H9 (cell line): ENCODE data around the gene ITPR1. TPM values are rescaled to one million over a fixed set of nuclear protein-coding genes. Genes with fewer than 3 reads are reported as not detected.

Experiments
- DNase-seq: peaks from one replicate; pipeline ENCODE4 v3.0.0-alpha.2; 2017
- H2AFZ ChIP-seq: one replicate; pipeline ENCODE4 v1.6.1; 2013; ENCODE audit warnings: mild to moderate bottlenecking, low read length, control low read depth, moderate library complexity
- H2AK5ac ChIP-seq: 2 replicates; pipeline ENCODE4 v1.6.1; 2013; ENCODE audit warnings: low read length, control low read depth, mixed read lengths; ENCODE audit not compliant: insufficient read length
- H2BK120ac ChIP-seq: one replicate; pipeline ENCODE4 v1.6.1; 2013; ENCODE audit warnings: low read depth, mild to moderate bottlenecking, low read length, control low read depth, inconsistent platforms; ENCODE audit not compliant: poor library complexity, severe bottlenecking
- H2BK12ac ChIP-seq: 2 replicates; pipeline ENCODE4 v1.6.1; 2013; ENCODE audit warnings: low read length, control low read depth, mixed read lengths, low read depth; ENCODE audit not compliant: insufficient read length
- H2BK15ac ChIP-seq: 2 replicates; pipeline ENCODE4 v1.6.1; 2013; ENCODE audit warnings: low read depth, low read length, control low read depth
- H2BK20ac ChIP-seq: one replicate; pipeline ENCODE4 v1.6.1; 2013; ENCODE audit warnings: low read depth, mild to moderate bottlenecking, low read length, control low read depth, inconsistent platforms; ENCODE audit not compliant: poor library complexity, severe bottlenecking
- H2BK5ac ChIP-seq: 2 replicates; pipeline ENCODE4 v1.6.1; 2013; ENCODE audit warnings: low read length, control low read depth, mixed read lengths; ENCODE audit not compliant: insufficient read length
- H3K14ac ChIP-seq: 2 replicates; pipeline ENCODE4 v1.6.1; 2013; ENCODE audit warnings: low read length, control low read depth; ENCODE audit not compliant: insufficient read depth
- H3K18ac ChIP-seq: 2 replicates; pipeline ENCODE4 v1.6.1; 2013; ENCODE audit warnings: low read depth, mild to moderate bottlenecking, mixed read lengths, low read length, control low read depth; ENCODE audit not compliant: insufficient read length
- H3K23ac ChIP-seq: 2 replicates; pipeline ENCODE4 v1.6.1; 2013; ENCODE audit warnings: low read length, control low read depth, mixed read lengths, low read depth; ENCODE audit not compliant: insufficient read length
- H3K23me2 ChIP-seq: 2 replicates; pipeline ENCODE4 v1.6.1; 2013; ENCODE audit warnings: low read depth, mild to moderate bottlenecking, mixed read lengths, low read length, control low read depth; ENCODE audit not compliant: insufficient read length, poor library complexity, severe bottlenecking
- H3K27ac ChIP-seq: 2 replicates; pipeline ENCODE4 v1.5.1; 2013; ENCODE audit warnings: low read length, control low read depth, mixed read lengths, low read depth; ENCODE audit not compliant: insufficient read length
- H3K27me3 ChIP-seq: 2 replicates; pipeline ENCODE4 v1.6.1; 2013; ENCODE audit warnings: low read length, control low read depth, inconsistent platforms; ENCODE audit not compliant: insufficient read depth
- H3K4ac ChIP-seq: 2 replicates; pipeline ENCODE4 v1.6.1; 2013; ENCODE audit warnings: low read depth, mild to moderate bottlenecking, control low read depth, inconsistent platforms, low read length, moderate library complexity
- H3K4me1 ChIP-seq: 2 replicates; pipeline ENCODE4 v1.6.1; 2013; ENCODE audit warnings: low read length, control low read depth, inconsistent platforms; ENCODE audit not compliant: insufficient read depth
- H3K4me2 ChIP-seq: 2 replicates; pipeline ENCODE4 v1.6.1; 2013; ENCODE audit warnings: low read length, control low read depth, mixed read lengths; ENCODE audit not compliant: insufficient read length, insufficient read depth
- H3K56ac ChIP-seq: 2 replicates; pipeline ENCODE4 v1.6.1; 2013; ENCODE audit warnings: low read depth, mild to moderate bottlenecking, mixed read lengths, low read length, control low read depth; ENCODE audit not compliant: insufficient read length
- H3K79me1 ChIP-seq: 2 replicates; pipeline ENCODE4 v1.6.1; 2013; ENCODE audit warnings: low read depth, mild to moderate bottlenecking, moderate library complexity, low read length, control low read depth, inconsistent platforms; ENCODE audit not compliant: insufficient read depth, poor library complexity, severe bottlenecking
- H3K79me2 ChIP-seq: 2 replicates; pipeline ENCODE4 v1.6.1; 2013; ENCODE audit warnings: low read length, control low read depth, inconsistent platforms; ENCODE audit not compliant: insufficient read depth
- H3K9ac ChIP-seq: 2 replicates; pipeline ENCODE4 v1.6.1; 2013; ENCODE audit warnings: low read length, control low read depth, mixed read lengths; ENCODE audit not compliant: insufficient read length; ENCODE audit errors: extremely low read depth
- H3K9me3 ChIP-seq: one replicate; pipeline ENCODE4 v1.6.1; 2013; ENCODE audit warnings: low read depth, low read length, inconsistent platforms; ENCODE audit not compliant: control insufficient read depth
- H3T11ph ChIP-seq: one replicate; pipeline ENCODE4 v1.6.1; 2013; ENCODE audit warnings: mild to moderate bottlenecking, low read length, control low read depth, inconsistent platforms
- H4K20me1 ChIP-seq: one replicate; pipeline ENCODE4 v1.6.1; 2013; ENCODE audit not compliant: control insufficient read depth, insufficient read length, insufficient read depth
- H4K5ac ChIP-seq: 2 replicates; pipeline ENCODE4 v1.6.1; 2013; ENCODE audit warnings: low read depth, mild to moderate bottlenecking, mixed read lengths, low read length, control low read depth; ENCODE audit not compliant: insufficient read length
- H4K8ac ChIP-seq: replicated peaks from 2 replicates; pipeline ENCODE4 v1.6.1; 2013; ENCODE audit warnings: low read length, control low read depth, mixed read lengths, low read depth; ENCODE audit not compliant: insufficient read length
- H4K91ac ChIP-seq: 2 replicates; pipeline ENCODE4 v1.6.1; 2013; ENCODE audit warnings: low read depth, mild to moderate bottlenecking, moderate library complexity, mixed read lengths, low read length, control low read depth; ENCODE audit not compliant: insufficient read length
- H3K27ac Mint-ChIP-seq, 3 experiments: 2 replicates in 2 of 3; 3 replicates in 1 of 3; pipeline ENCODE4 v1.8.0; 2020 to 2021; ENCODE audit warnings: mixed read lengths in 3 of 3, mild to moderate bottlenecking in 1 of 3, moderate library complexity in 1 of 3
- H3K27me3 Mint-ChIP-seq: 2 replicates; pipeline ENCODE4 v1.8.0; 2021; ENCODE audit warnings: low read depth, mild to moderate bottlenecking, moderate library complexity, mixed read lengths
- H3K36me3 Mint-ChIP-seq, 3 experiments: 2 replicates in 2 of 3; 3 replicates in 1 of 3; pipeline ENCODE4 v1.8.0; 2020 to 2021; ENCODE audit warnings: low read depth in 3 of 3, mixed read lengths in 3 of 3; ENCODE audit not compliant: insufficient read depth in 1 of 3
- H3K4me1 Mint-ChIP-seq, 2 experiments: 2 replicates each; pipeline ENCODE4 v1.8.0; 2020; ENCODE audit warnings: mixed read lengths in 2 of 2
- H3K4me3 Mint-ChIP-seq, 2 experiments: 2 replicates in 1 of 2; 3 replicates in 1 of 2; pipeline ENCODE4 v1.8.0; 2020 to 2021; ENCODE audit warnings: mild to moderate bottlenecking in 2 of 2, mixed read lengths in 2 of 2, moderate library complexity in 1 of 2
- H3K9me3 Mint-ChIP-seq, 2 experiments: 2 replicates in 1 of 2; 3 replicates in 1 of 2; pipeline ENCODE4 v1.8.0; 2020; ENCODE audit warnings: mild to moderate bottlenecking in 2 of 2, mixed read lengths in 2 of 2, moderate library complexity in 1 of 2
- CTCF ChIP-seq: fragments of 200-600 bp; sonication (generic); conservative IDR thresholded peaks from 3 replicates; pipeline ENCODE4 v1.8.0; 2021; ENCODE audit warnings: antibody characterized with exemption, mild to moderate bottlenecking
- WGBS: extraction: QIAGEN DNeasy Blood & Tissue Kit; methylation state at CpG from one replicate; pipeline ENCODE4 v1.1.7; 2013; ENCODE audit warnings: missing lambda C conversion rate, low lambda C conversion rate, mixed read lengths; ENCODE audit not compliant: insufficient read length; ENCODE audit errors: extremely low coverage; 5-methylcytosine and 5-hydroxymethylcytosine counted together
- total RNA-seq: library from RNA; stranded (reverse); gene quantifications from 2 replicates; pipeline ENCODE4 v1.2.1, GENCODE V29; 2021

ITPR1 gene
- total RNA-seq, 1 experiment from 2014 or later: 4.2 TPM

- Histone ChIP-seq H2AFZ (no peak overlapping the region), H3K27me3 (no peaks in the 10 kb centered on the region), H2BK120ac (no peak overlapping the region), H3K27ac (no peak overlapping the region), H4K91ac (no peak overlapping the region), H3K18ac (no peak overlapping the region), H3K4ac (no peak overlapping the region), H3K56ac (no peak overlapping the region), H3T11ph (no peak overlapping the region), H4K5ac (no peak overlapping the region), H3K9me3 (no peaks in the 10 kb centered on the region), H4K8ac (no peak overlapping the region), H2BK15ac (no peak overlapping the region), H2BK12ac (no peak overlapping the region), H3K79me1 (no peaks in the 10 kb centered on the region), H3K79me2 (no peaks in the 10 kb centered on the region), H4K20me1 (no peaks in the 10 kb centered on the region), H3K9ac (no peak overlapping the region), H3K4me1 (no peaks in the 10 kb centered on the region), H2AK5ac (no peak overlapping the region), H3K23me2 (no peaks in the 10 kb centered on the region), H3K14ac (no peak overlapping the region), H3K4me2 (no peak overlapping the region), H2BK5ac (no peak overlapping the region), H2BK20ac (no peak overlapping the region), H3K23ac (no peak overlapping the region)
- H3K4me1 Mint-ChIP-seq: 0 out of 4 replicates have a peak, but pooled peaks cover 3% of the 10 kb centered on the region in 2 experiments
- H3K27me3 Mint-ChIP-seq: no peaks in the 10 kb centered on the region; the same call in 1 of the 2 replicates
- H3K9me3 Mint-ChIP-seq: no peaks in the 10 kb centered on the region
- no peak overlapping the region for H3K4me3 Mint-ChIP-seq
- WGBS: no CpG with 5 or more reads among the region's 4 CpGs
- no peak overlapping the region for H3K27ac Mint-ChIP-seq
- no peak for DNase-seq
- TF ChIP-seq CTCF: no peak
- H3K36me3 Mint-ChIP-seq: no peaks in the 10 kb centered on the region; a peak in 1 of 7 replicates
Measured at GRCh38 chr3:4562595-4562994, 69.4 kb downstream of the ITPR1 start.
